ENCODE results near the gene PRRT4. TPM values are rescaled to one million over a fixed set of nuclear protein-coding genes. Genes with fewer than 3 reads are reported as not detected.
A peak's percentile ranks its signal among the peaks of the same experiment; 100 is the strongest.

Gene PRRT4
- total RNA-seq, 1 donor from 2014 or later, result 0.47 TPM

DNA sequence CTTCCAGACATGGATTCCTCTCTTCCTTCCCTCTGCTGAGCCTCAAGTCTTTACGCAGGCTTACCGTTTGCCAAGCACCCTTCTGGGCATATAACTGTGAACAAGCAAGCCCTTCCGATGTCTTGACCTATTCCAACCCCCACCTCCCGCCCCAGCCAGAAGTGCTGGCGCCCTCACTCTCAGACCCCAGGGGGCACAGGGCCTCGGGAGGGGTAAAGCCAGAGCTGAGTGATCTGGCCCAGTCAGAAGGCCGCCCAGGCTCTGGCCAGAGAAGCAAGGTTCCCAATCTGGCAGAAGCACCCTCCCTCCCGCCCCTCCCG is 1.2 kb downstream of the PRRT4 start:
- Histone ChIP-seq H3K27ac (no peak overlapping the region), H3K9me3 (no peaks in the 10 kb centered on the region), H3K36me3 (no peaks in the 10 kb centered on the region), H3K27me3 (ENCODE audit: low read depth) (peaks cover 59% of the 10 kb centered on the region), H3K4me3 (peak overlapping the region; percentile 54), H3K4me1 (peaks cover 14% of the 10 kb centered on the region)
- no peak for DNase-seq
- intact Hi-C loops (cut with DNase I), result no loop called here
- TF ChIP-seq CTCF (IDR thresholded peaks at IDR 0.05), result no peak
- no peak for ATAC-seq

GRCh38 chr7:128359939-128360338 is 1.6 kb downstream of the PRRT4 start:
- Histone ChIP-seq H3K9me3 (no peaks in the 10 kb centered on the region), H3K27ac (no peak overlapping the region), H3K4me1 (peaks cover 14% of the 10 kb centered on the region), H3K36me3 (no peaks in the 10 kb centered on the region), H3K4me3 (no peak overlapping the region), H3K27me3 (ENCODE audit: low read depth) (peaks cover 56% of the 10 kb centered on the region)
- no peak for TF ChIP-seq CTCF (IDR thresholded peaks at IDR 0.05)
- ATAC-seq (no peak), DNase-seq (no peak)
- intact Hi-C loops (cut with DNase I), result no loop called here

DNA sequence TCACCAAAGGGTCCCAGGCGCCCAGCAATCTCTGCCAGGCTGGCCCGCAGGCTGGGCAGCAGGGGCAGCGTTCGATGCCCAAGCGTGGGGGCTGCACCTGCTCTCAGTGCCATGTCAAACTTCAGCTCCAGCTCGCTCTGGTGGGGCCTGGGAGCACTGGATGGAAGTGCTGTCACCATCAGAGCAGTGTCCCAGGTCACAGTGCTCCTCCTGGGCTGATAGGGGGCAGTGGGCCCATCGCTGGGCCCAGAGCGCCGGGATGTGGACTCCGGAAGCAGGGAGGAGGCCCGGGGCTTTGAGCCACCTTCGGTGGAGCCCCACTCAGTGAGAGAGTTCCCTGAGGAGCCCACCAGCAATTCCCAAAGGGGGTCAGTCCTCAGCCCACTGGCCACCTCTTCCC is 2.2 kb downstream of the PRRT4 start:
- peaks cover 53% of the 10 kb centered on the region for H3K27me3 ChIP-seq (ENCODE audit: low read depth)
- no peak for DNase-seq
- H3K9me3 ChIP-seq, result no peaks in the 10 kb centered on the region
- intact Hi-C loops (cut with DNase I), result no loop called here
- H3K4me3 ChIP-seq, result no peak overlapping the region
- TF ChIP-seq CTCF (IDR thresholded peaks at IDR 0.05), result no peak
- H3K36me3 ChIP-seq, result no peaks in the 10 kb centered on the region
- H3K27ac ChIP-seq, result no peak overlapping the region
- ATAC-seq, result no peak
- peaks cover 14% of the 10 kb centered on the region for H3K4me1 ChIP-seq

GRCh38 chr7:128358233-128358632 is 3.3 kb downstream of the PRRT4 start:
- no peak for ATAC-seq
- H3K27me3 ChIP-seq (ENCODE audit: low read depth), result peaks cover 57% of the 10 kb centered on the region

DNA sequence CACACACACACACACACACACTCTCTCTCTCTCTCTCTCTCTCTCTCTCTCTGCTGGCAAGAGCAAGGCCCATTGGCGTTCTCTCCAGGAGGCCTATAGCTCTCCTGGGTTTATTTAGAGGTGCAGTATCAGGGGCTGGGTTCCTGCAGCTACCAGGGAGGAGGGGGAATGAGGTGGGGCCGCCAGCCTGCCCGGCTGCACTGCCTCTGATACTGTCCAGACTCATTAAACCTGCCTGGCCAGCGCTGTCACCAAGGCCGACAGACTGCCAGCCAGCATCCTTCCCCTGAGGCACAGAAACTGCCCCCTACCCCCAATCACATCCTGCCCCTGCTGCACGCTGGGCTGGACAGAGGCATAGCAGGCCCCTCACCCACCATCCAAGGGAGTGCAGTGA is 4.3 kb downstream of the PRRT4 start:
- intact Hi-C loops (cut with DNase I), result no loop called here
- ATAC-seq (no peak), DNase-seq (no peak)
- no peak for TF ChIP-seq CTCF (IDR thresholded peaks at IDR 0.05)
- H3K27me3 ChIP-seq (ENCODE audit: low read depth), result peaks cover 59% of the 10 kb centered on the region
- H3K4me3 ChIP-seq, result no peak overlapping the region
- peaks cover 17% of the 10 kb centered on the region for H3K4me1 ChIP-seq
- H3K36me3 ChIP-seq, result no peaks in the 10 kb centered on the region
- no peaks in the 10 kb centered on the region for H3K9me3 ChIP-seq
- no peak overlapping the region for H3K27ac ChIP-seq

More at GRCh38 chr7:128358233-128358632, 3.3 kb downstream of the PRRT4 start:
- no peak overlapping the region for H3K4me3 ChIP-seq
- peaks cover 14% of the 10 kb centered on the region for H3K4me1 ChIP-seq
- DNase-seq, result no peak
- intact Hi-C loops (cut with DNase I), result no loop called here
- no peak overlapping the region for H3K27ac ChIP-seq
- no peaks in the 10 kb centered on the region for H3K36me3 ChIP-seq
- TF ChIP-seq CTCF (IDR thresholded peaks at IDR 0.05), result no peak
- no peaks in the 10 kb centered on the region for H3K9me3 ChIP-seq

Measured in lower lobe of right lung (tissue), 2 donors.